ENCODE measurements around the gene OLFML2A. TPM values are rescaled to one million over a fixed set of nuclear protein-coding genes. Genes with fewer than 3 reads are reported as not detected.

Gene OLFML2A
- total and polyA plus RNA-seq, 2 of the 4 experiments (the other 2 are of a cell fraction), result 2.0 to 5.9 TPM

DNA sequence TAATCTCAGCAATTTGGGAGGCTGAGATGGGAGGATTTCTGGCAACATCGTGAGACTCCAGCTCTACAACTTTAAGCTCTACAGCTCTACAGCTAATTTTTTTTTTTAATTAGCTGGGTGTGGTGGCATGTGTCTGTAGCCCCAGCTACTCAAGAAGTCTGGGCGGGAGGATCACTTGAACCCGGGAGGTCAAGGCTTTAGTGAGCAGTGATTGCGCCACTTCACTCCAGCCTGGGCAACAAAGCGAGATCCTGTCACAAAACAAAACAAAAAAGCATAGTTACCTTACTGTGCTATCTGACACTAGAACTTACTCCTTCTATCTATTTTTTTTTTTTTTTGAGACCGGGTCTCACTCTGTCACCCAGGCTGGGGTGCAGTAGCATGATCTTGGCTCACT, 70.0 kb downstream of the OLFML2A start:
- POLR2A ChIA-PET (ENCODE audit: unreplicated experiment), result no interaction called here

More for the DNA sequence above, 70.0 kb downstream of the OLFML2A start:
- H4K20me1 ChIP-seq (ENCODE audit: insufficient read depth, low read length), result no peaks in the 10 kb centered on the region
- H2AK9ac ChIP-seq (replicated peaks; ENCODE audit: low read depth, low read length, poor library complexity), result no peak overlapping the region
- WGBS, 2 experiments (ENCODE audit: extremely low coverage in 2 of 2, insufficient read length in 1 of 2), result no CpG with 5 or more reads among the region's 6 CpGs
- no peak overlapping the region for H2BK20ac ChIP-seq (ENCODE audit: low read depth, low read length)
- no TSS peak for BruUV-seq (replicated peaks)
- H3K4me2 ChIP-seq (ENCODE audit: low read depth, low read length), result no peak overlapping the region
- H3K23ac ChIP-seq (ENCODE audit: low read depth, low read length), result no peak overlapping the region
- no peak for ATAC-seq (ENCODE audit: low read depth)
- no peaks in the 10 kb centered on the region for H3K9me1 ChIP-seq (ENCODE audit: insufficient read depth, low read length)
- H3K9me3 ChIP-seq (ENCODE audit: control insufficient read depth, insufficient read depth, low read length), result no peaks in the 10 kb centered on the region
- H4K91ac ChIP-seq (ENCODE audit: insufficient read depth, low read depth, low read length), result no peak overlapping the region
- dilution Hi-C loops (cut with HindIII; ENCODE audit: low sequenced_read_pairs, unreplicated experiment) (no loop called here), in situ Hi-C loops (cut with MboI; ENCODE audit: low sequenced_read_pairs) (no loop called here), intact Hi-C loops (cut with micrococcal nuclease) (no loop called here)
- no peak overlapping the region for H3K4me3 ChIP-seq (ENCODE audit: insufficient read depth, low read depth, low read length)
- TF ChIP-seq, protein P1, sequence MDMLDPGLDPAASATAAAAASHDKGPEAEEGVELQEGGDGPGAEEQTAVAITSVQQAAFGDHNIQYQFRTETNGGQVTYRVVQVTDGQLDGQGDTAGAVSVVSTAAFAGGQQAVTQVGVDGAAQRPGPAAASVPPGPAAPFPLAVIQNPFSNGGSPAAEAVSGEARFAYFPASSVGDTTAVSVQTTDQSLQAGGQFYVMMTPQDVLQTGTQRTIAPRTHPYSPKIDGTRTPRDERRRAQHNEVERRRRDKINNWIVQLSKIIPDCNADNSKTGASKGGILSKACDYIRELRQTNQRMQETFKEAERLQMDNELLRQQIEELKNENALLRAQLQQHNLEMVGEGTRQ (IDR thresholded peaks at IDR 0.05; ENCODE audit: low read depth, low read length), result no peak
- TF ChIP-seq FOS (IDR thresholded peaks at IDR 0.05; ENCODE audit: low read depth, low read length) (no peak), MXI1 (IDR thresholded peaks at IDR 0.05; ENCODE audit: borderline replicate concordance, low read depth, low read length) (no peak)
- no peaks in the 10 kb centered on the region for H3K4me1 ChIP-seq (ENCODE audit: control insufficient read depth, insufficient read depth, low read length)
- no peak overlapping the region for H2AFZ ChIP-seq (replicated peaks; ENCODE audit: low read length, poor library complexity)
- no peaks in the 10 kb centered on the region for H3K27me3 ChIP-seq (ENCODE audit: control insufficient read depth, insufficient read depth, low read length)
- no peak overlapping the region for H3K56ac ChIP-seq (ENCODE audit: extremely low read depth, insufficient read depth, low read length)
- H2BK120ac ChIP-seq (ENCODE audit: low read depth, low read length), result no peak overlapping the region
- CTCF ChIA-PET, result no interaction called here
- no peak overlapping the region for H2BK5ac ChIP-seq (ENCODE audit: low read depth, low read length, poor library complexity, severe bottlenecking)
- H2AK5ac ChIP-seq (ENCODE audit: low read depth, low read length), result no peak overlapping the region
- no peak overlapping the region for H4K8ac ChIP-seq (ENCODE audit: low read depth in 2 of 2, low read length in 2 of 2)
- DNase-seq, result no peak
- no peak overlapping the region for H4K5ac ChIP-seq (ENCODE audit: low read depth, low read length)
- no peak overlapping the region for H3K14ac ChIP-seq (replicated peaks; ENCODE audit: low read depth, low read length)
- H3K9ac ChIP-seq (ENCODE audit: low read depth, low read length), result no peak overlapping the region
- no peak overlapping the region for H3K4ac ChIP-seq (ENCODE audit: low read depth, low read length)
- no peaks in the 10 kb centered on the region for H3K79me1 ChIP-seq (ENCODE audit: low read depth in 1 of 2, low read length in 2 of 2)
- no peak overlapping the region for H3K27ac ChIP-seq (ENCODE audit: insufficient read depth, low read length)
- H3K18ac ChIP-seq (ENCODE audit: low read depth, low read length), result no peak overlapping the region
- H2BK15ac ChIP-seq (ENCODE audit: low read depth, low read length), result no peak overlapping the region
- no peaks in the 10 kb centered on the region for H3K36me3 ChIP-seq (ENCODE audit: control insufficient read depth, insufficient read depth, low read length)
